SW 1271 (cell line): ENCODE data around the gene KRT9.
"Not testable (repeated sequence)": the region's sequence is repeated elsewhere in the genome, so short reads cannot be mapped to it uniquely, and the experiment has no call there.

Experiments
- DNase-seq, 2 experiments: peaks; one replicate each; lab custom pipeline; 2025; lab: John Stamatoyannopoulos, UW

The KRT9 gene

DNA sequence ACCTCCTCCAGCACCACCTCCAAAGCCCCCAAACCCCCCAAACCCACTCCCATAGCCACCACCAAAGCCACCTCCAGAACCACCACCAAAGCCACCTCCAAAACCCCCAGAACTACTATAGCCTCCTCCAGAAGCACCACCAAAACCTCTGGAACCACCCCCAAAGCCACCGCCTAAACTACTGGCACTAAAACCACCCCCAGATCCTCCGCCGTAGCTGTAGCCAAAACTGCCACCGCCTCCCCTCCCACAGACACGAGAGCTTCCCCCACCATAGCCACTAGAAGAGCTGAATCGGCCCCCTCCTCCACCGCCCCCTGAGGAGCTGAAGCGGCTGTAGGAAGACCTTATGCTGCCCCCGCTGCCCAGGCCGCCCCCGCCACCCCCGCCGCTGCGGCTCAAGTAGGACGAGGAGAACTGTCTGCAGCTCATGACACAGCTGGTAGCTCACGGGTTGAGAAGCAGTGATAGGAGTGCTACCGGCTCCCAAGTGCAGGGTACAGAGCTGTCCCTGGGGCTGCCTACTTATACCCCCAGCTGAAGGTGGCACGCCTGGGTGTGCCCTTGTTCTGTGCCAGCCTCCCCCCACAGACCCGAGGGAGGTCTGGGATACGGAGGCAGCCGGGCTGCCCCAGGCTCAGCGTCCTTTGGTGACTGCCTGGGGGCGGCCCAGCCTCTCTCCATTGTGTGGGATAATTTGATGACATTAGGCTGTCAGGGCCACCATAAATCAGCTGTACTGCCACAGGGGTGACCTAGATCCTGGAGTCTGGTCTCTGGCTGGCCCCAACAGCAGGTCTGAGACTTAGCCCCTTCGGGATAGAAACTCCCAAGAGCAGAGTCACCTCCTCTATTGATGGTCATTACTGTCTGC, at the start of gene KRT9:
Gene KRT9 (minus strand): TSS at position 499 of the 874 bp plus-strand sequence. CDS start 67 bp downstream, at position 432.
- no peak for DNase-seq

DNA sequence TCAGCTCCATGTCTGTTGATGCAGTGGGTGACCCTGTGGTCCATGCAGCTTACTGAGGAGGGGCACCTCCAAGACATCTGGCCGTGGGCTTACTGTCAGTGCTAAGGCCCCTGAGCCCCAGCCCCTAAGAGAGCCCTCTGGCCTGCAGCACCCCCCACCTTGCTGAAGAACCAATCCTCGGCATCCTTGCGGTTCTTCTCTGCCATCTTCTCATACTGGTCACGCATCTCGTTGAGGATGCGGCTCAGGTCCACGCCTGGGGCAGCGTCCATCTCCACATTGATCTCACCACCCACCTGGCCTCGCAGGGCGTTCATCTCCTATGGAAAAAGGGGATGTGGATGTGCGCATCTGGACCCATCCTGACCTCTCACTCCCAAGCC, 49.6 kb upstream of the KRT9 start:
- DNase-seq, result not testable (repeated sequence)

GRCh38 chr17:41620583-41621434, 49.0 kb upstream of the KRT9 start:
- no peak for DNase-seq

GRCh38 chr17:41619927-41620582, 48.2 kb upstream of the KRT9 start:
- DNase-seq, result not testable (repeated sequence)

DNA sequence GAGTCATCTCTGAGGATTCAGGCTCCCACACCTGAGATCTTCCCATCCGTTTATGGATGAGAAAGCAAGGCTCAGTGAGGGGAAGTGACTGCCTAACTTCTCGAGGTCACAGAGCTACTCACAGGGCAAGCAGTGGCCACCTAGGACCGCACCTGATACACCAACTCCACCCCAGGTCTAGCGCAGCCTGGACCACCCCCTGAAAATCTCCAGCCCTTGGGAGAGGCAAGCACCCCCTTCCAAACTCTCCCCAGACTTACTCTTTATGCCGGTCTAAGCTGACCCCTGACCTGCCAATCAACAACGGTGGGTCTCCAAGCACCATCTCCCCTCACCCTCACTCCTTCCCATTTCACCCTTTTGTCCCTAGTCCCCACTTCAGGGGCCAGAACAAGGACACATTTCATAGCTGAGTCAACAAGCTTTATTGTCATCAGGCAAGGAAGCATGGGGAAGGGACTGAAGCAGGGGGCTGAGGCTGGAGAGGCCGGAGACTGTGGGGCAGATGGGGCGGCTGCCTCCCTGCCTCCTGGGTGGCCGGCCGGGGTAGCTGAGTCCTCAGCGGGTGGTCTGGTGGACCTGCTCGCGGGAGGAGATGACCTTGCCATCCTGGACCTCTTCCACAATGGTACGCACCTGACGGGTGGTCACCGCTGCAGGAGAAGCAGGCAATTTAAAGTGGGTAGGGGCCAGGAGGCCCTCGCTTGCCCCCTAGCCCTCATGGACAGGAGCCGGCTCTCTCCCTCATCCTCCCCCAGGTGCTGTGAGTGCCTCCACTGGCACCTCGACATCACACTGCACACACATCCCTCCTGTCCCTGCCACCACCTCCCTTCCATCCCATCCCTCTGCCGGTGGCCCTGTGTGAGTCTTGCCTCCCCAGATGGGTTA, 47.4 kb upstream of the KRT9 start:
- no peak for DNase-seq

- DNase-seq, result no peak
Observed at GRCh38 chr17:41618341-41619035, 46.6 kb upstream of the KRT9 start.

- no peak for DNase-seq
Observed at GRCh38 chr17:41617698-41618097, 45.8 kb upstream of the KRT9 start.

GRCh38 chr17:41617136-41617535, 45.3 kb upstream of the KRT9 start:
- no peak for DNase-seq

GRCh38 chr17:41616486-41616885, 44.6 kb upstream of the KRT9 start:
- DNase-seq, result not testable (repeated sequence)

GRCh38 chr17:41615454-41615853, 43.6 kb upstream of the KRT9 start:
- DNase-seq, result no peak

DNA sequence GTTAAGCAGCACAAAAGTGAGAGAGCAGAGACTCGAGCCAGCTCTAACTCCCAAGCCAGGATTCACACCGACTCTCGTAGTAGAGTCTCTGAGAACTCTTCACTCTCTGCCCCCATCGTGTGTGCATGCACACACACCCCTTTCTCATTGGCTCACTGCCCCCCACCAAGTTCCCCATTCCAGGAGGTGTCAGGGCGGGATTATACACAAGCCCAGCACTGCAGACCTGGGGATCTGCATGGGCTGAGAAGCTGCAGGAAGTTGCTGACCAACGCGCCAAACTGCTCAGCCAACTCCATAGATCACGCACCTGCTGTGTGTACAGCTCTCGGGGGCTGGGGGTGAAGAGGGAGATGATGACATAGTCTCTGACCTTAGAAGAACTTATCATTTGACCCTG, 42.9 kb upstream of the KRT9 start:
- not testable (repeated sequence) for DNase-seq

- DNase-seq, result no peak
Observed at GRCh38 chr17:41614098-41614497, 42.2 kb upstream of the KRT9 start.

DNA sequence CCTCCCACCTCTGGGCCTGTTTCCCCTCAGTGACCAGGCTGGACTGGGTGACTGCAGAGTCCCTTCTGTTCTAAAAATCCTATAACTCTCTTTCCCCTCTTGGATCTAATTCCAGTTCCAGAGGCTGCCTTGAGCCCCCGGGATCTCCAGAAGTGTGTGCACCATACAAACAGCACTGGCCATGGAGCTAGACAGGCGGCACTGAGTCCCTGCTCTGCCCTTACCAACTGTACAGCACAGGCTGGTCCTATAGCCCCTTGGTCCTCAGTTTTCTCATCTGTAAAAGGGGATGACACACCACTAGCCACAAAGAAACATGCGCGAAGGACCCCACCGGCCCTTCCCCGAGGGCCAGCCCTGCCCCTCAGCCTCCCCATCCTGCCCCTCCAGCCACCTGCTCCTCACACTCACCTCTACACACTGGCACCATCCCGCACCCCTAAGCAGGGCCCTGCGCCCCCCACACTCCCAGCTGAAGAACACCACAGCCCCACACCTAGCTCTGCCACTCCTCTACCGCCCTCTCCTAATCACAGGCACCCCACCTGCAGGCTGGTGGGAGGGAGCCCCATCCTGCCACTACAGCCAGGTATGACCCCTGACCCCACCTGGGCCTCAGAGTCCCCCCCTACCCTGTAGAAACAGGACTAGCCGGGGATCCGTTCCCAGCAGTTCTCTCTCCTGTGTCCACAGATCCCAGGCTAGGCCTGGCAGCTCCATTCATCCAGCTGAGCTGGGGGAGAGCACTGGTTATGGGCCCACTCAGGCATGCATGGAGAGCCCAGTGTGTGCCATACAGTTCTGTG, 41.6 kb upstream of the KRT9 start:
- DNase-seq, result no peak

DNA sequence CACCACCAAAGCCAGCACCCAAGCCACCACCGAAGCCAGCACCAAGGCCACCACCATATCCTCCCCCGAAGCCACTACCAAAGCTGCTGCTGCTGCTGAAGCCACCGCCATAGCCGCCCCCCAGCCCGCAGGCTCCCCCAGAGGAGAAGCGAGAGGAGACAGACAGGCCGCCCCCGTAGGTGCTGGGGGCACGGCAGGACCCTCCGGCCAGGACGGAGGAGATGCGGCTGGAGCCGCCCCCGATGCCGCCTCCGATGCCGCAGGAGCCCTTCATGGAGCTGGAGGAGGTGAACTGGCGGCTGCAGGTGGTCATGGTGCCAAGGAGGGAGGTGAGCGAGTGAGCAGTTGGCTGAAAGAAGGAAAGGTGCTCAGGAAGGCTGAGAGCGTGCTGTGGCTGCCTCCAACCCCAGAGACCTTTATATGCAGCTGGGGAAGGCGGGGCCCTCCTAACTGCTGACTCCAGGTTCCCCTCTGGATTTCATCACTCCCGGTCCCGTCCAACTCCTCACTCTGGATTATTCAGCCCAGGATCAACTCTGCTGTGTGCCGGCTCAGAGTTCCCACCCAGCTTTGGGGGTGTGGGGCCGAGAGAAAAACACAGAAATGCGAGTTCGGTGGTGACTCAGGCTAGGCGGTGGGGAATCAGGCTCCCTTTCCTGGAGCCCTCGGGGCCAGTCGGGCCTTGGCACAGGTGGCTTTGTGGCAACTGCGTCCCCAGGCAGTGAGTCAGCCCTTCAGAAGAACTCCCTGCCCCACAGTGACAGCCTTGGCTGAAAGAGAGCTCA, 40.7 kb upstream of the KRT9 start, which contains the start of gene KRT16:
Gene KRT16 (minus strand): TSS at position 392 of the 785 bp plus-strand sequence. CDS start 79 bp downstream, at position 313.
- peak in 1 of 2 experiments; percentile 27 for DNase-seq

GRCh38 chr17:41610965-41611640, 39.2 kb upstream of the KRT9 start:
- no peak for DNase-seq

GRCh38 chr17:41610061-41610517, 38.2 kb upstream of the KRT9 start:
- DNase-seq, result not testable (repeated sequence)

- not testable (repeated sequence) for DNase-seq
Observed at GRCh38 chr17:41606930-41607329, 35.1 kb upstream of the KRT9 start.

GRCh38 chr17:41602524-41602923, 30.7 kb upstream of the KRT9 start:
- DNase-seq, result no peak
